ENCODE measurements around the gene DNAJC3. TPM values are rescaled to one million over a fixed set of nuclear protein-coding genes. Genes with fewer than 3 reads are reported as not detected.

DNAJC3 gene
- total and polyA plus RNA-seq, 2 of the 13 experiments (the other 11 are each of a cell fraction or from before 2014, with no cell fraction given), result 10.4 to 48.2 TPM

DNA sequence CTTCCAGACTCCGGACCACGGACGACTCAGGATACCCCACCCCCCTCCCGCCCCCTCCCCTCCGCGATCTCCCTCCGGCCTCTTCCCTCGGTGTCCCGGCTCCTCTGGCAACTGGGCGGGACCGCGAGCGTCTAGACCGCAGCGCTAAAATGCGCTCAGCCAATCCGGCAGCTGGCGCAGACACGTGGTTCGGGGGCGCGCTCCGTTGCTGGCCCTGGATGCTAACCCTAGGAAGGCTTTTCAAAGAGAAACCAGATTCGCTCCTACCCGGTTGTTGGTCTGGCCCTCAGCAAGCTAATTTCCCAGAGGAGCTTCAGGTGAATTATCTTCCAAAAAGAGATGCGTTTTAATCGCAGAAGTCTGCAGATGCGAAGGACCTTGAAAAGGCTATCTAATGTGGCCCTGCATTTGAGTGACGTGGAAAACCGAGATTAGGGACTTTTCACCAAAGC is 32.3 kb upstream of the DNAJC3 start, which contains the start of gene DZIP1 (continued):
- TF ChIP-seq, protein P1, sequence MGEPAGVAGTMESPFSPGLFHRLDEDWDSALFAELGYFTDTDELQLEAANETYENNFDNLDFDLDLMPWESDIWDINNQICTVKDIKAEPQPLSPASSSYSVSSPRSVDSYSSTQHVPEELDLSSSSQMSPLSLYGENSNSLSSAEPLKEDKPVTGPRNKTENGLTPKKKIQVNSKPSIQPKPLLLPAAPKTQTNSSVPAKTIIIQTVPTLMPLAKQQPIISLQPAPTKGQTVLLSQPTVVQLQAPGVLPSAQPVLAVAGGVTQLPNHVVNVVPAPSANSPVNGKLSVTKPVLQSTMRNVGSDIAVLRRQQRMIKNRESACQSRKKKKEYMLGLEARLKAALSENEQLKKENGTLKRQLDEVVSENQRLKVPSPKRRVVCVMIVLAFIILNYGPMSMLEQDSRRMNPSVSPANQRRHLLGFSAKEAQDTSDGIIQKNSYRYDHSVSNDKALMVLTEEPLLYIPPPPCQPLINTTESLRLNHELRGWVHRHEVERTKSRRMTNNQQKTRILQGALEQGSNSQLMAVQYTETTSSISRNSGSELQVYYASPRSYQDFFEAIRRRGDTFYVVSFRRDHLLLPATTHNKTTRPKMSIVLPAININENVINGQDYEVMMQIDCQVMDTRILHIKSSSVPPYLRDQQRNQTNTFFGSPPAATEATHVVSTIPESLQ (CRISPR knock-in tag; conservative IDR thresholded peaks at IDR 0.05), result no peak
- TF ChIP-seq ZMAT5 (CRISPR knock-in tag; IDR thresholded peaks at IDR 0.05; ENCODE audit: borderline replicate concordance, low read depth), result no peak
- TF ChIP-seq ZNF205 (CRISPR knock-in tag; IDR thresholded peaks at IDR 0.05), result no peak
- TF ChIP-seq ZNF407 (CRISPR knock-in tag; IDR thresholded peaks at IDR 0.05; ENCODE audit: not compliant biosample characterization), result no peak
- TF ChIP-seq, protein P2, sequence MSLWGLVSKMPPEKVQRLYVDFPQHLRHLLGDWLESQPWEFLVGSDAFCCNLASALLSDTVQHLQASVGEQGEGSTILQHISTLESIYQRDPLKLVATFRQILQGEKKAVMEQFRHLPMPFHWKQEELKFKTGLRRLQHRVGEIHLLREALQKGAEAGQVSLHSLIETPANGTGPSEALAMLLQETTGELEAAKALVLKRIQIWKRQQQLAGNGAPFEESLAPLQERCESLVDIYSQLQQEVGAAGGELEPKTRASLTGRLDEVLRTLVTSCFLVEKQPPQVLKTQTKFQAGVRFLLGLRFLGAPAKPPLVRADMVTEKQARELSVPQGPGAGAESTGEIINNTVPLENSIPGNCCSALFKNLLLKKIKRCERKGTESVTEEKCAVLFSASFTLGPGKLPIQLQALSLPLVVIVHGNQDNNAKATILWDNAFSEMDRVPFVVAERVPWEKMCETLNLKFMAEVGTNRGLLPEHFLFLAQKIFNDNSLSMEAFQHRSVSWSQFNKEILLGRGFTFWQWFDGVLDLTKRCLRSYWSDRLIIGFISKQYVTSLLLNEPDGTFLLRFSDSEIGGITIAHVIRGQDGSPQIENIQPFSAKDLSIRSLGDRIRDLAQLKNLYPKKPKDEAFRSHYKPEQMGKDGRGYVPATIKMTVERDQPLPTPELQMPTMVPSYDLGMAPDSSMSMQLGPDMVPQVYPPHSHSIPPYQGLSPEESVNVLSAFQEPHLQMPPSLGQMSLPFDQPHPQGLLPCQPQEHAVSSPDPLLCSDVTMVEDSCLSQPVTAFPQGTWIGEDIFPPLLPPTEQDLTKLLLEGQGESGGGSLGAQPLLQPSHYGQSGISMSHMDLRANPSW (CRISPR knock-in tag; IDR thresholded peaks at IDR 0.05; ENCODE audit: borderline replicate concordance), result no peak
- TF ChIP-seq KLF6 (CRISPR knock-in tag; IDR thresholded peaks at IDR 0.05), result no peak
- no peak for TF ChIP-seq HNRNPL (IDR thresholded peaks at IDR 0.05; ENCODE audit: low read depth, low read length)
- TF ChIP-seq ZNF263 (CRISPR knock-in tag; IDR thresholded peaks at IDR 0.05), result no peak
- no peak for TF ChIP-seq ZNF713 (CRISPR knock-in tag; IDR thresholded peaks at IDR 0.05)
- no peak for TF ChIP-seq ZNF546 (CRISPR knock-in tag; conservative IDR thresholded peaks at IDR 0.05)
- TF ChIP-seq ZNF772 (CRISPR knock-in tag; IDR thresholded peaks at IDR 0.05), result no peak
- no peak for TF ChIP-seq NBN (conservative IDR thresholded peaks at IDR 0.05)
- no peak for TF ChIP-seq ZNF883 (CRISPR knock-in tag; IDR thresholded peaks at IDR 0.05; ENCODE audit: not compliant biosample characterization)
- TF ChIP-seq ZNF414 (CRISPR knock-in tag; IDR thresholded peaks at IDR 0.05), result no peak
- TF ChIP-seq ETV5 (CRISPR knock-in tag; IDR thresholded peaks at IDR 0.05; ENCODE audit: borderline replicate concordance), result no peak
- TF ChIP-seq ATF1 (CRISPR knock-in tag; IDR thresholded peaks at IDR 0.05), result no peak
- no peak for TF ChIP-seq XBP1 (CRISPR knock-in tag; IDR thresholded peaks at IDR 0.05)
